PC-9 (cell line): ENCODE measurements around the gene PPP1R13L. TPM values are rescaled to one million over a fixed set of nuclear protein-coding genes. Genes with fewer than 3 reads are reported as not detected.

Source experiments
- BruUV-seq: library from RNA; stranded (reverse); fragments of 400-500 nt; replicated peaks from 2 replicates; lab custom pipeline; 2021; lab: Mats Ljungman, UMichigan
- CTCF ChIA-PET: fragments of 300-600 bp; sonication (Branson Sonifier 250); formaldehyde crosslinking; loops from one replicate; lab custom pipeline; 2022; ENCODE audit warnings: antibody characterized with exemption; lab: Charles Lee
- POLR2A ChIA-PET: fragments of 300-600 bp; sonication (Branson Sonifier 250); formaldehyde crosslinking; loops from one replicate; lab custom pipeline; 2022; ENCODE audit warnings: antibody characterized with exemption; ENCODE audit not compliant: unreplicated experiment; lab: Charles Lee
- DNase-seq, 2 experiments: peaks; one replicate each; pipeline versions ENCODE4 v3.0.0 to v3.0.0-alpha.2; 2015 to 2022; ENCODE audit warnings: mixed read lengths in 1 of 2
- H2AFZ ChIP-seq: fragments of 200-600 bp; sonication (generic); 2 replicates; pipeline ENCODE4 v1.8.1; 2017; ENCODE audit warnings: antibody characterized with exemption
- H3F3A ChIP-seq: fragments of 200-600 bp; sonication (generic); 2 replicates; pipeline ENCODE4 v1.8.1; 2017; ENCODE audit warnings: antibody characterized with exemption, mild to moderate bottlenecking, low read depth; ENCODE audit not compliant: insufficient read depth
- H3K27ac ChIP-seq: fragments of 200-600 bp; sonication (generic); 2 replicates; pipeline ENCODE4 v1.6.1; 2016; ENCODE audit warnings: mixed run types
- H3K27me3 ChIP-seq: fragments of 200-600 bp; sonication (generic); 2 replicates; pipeline ENCODE4 v1.6.1; 2016; ENCODE audit warnings: low read depth, mixed run types; ENCODE audit not compliant: insufficient read depth
- H3K36me3 ChIP-seq: fragments of 200-600 bp; sonication (generic); 2 replicates; pipeline ENCODE4 v1.6.1; 2016; ENCODE audit warnings: low read depth, mixed run types
- H3K4me1 ChIP-seq: fragments of 200-600 bp; sonication (generic); replicated peaks from 2 replicates; pipeline ENCODE4 v1.6.1; 2016; ENCODE audit warnings: mixed run types; ENCODE audit not compliant: insufficient read depth
- H3K4me2 ChIP-seq: fragments of 200-600 bp; sonication (generic); 2 replicates; pipeline ENCODE4 v1.6.1; 2017; ENCODE audit warnings: mixed run types
- H3K4me3 ChIP-seq: fragments of 200-600 bp; sonication (generic); 2 replicates; pipeline ENCODE4 v1.6.1; 2016; ENCODE audit warnings: mixed run types
- H3K79me2 ChIP-seq: fragments of 200-600 bp; sonication (generic); 2 replicates; pipeline ENCODE4 v1.6.1; 2017; ENCODE audit warnings: low read depth, mixed run types
- H3K9me2 ChIP-seq: fragments of 200-600 bp; sonication (generic); 2 replicates; pipeline ENCODE4 v1.8.1; 2017; ENCODE audit warnings: mild to moderate bottlenecking; ENCODE audit not compliant: insufficient read depth
- H3K9me3 ChIP-seq: fragments of 200-600 bp; sonication (generic); 2 replicates; pipeline ENCODE4 v1.8.1; 2016; ENCODE audit warnings: low read depth; ENCODE audit not compliant: insufficient read depth
- H4K20me1 ChIP-seq: fragments of 200-600 bp; sonication (generic); 2 replicates; pipeline ENCODE4 v1.8.1; 2017; ENCODE audit not compliant: insufficient read depth
- EZH2 ChIP-seq: fragments of 200-600 bp; sonication (generic); IDR thresholded peaks from 2 replicates; pipeline ENCODE4 v1.8.0; 2017; ENCODE audit warnings: antibody characterized with exemption, low read depth
- intact Hi-C: fragments of 100-400 bp; cut with micrococcal nuclease; formaldehyde crosslinking; loops from one replicate; pipeline ENCODE4 v1.10.0; 2022; ENCODE audit not compliant: unreplicated experiment
- total RNA-seq: library from RNA; stranded (reverse); gene quantifications from 2 replicates; pipeline ENCODE4 v1.2.3, GENCODE V29; 2021
- TF ChIP-seq, protein P1 (sequence below): fragments of 200-600 bp; sonication (generic); conservative IDR thresholded peaks from 2 replicates; pipeline ENCODE4 v1.6.1; 2017; ENCODE audit warnings: mixed run types, antibody characterized with exemption, mild to moderate bottlenecking, moderate library complexity

Gene PPP1R13L
- total RNA-seq, 1 experiment from 2014 or later = 121 TPM

DNA sequence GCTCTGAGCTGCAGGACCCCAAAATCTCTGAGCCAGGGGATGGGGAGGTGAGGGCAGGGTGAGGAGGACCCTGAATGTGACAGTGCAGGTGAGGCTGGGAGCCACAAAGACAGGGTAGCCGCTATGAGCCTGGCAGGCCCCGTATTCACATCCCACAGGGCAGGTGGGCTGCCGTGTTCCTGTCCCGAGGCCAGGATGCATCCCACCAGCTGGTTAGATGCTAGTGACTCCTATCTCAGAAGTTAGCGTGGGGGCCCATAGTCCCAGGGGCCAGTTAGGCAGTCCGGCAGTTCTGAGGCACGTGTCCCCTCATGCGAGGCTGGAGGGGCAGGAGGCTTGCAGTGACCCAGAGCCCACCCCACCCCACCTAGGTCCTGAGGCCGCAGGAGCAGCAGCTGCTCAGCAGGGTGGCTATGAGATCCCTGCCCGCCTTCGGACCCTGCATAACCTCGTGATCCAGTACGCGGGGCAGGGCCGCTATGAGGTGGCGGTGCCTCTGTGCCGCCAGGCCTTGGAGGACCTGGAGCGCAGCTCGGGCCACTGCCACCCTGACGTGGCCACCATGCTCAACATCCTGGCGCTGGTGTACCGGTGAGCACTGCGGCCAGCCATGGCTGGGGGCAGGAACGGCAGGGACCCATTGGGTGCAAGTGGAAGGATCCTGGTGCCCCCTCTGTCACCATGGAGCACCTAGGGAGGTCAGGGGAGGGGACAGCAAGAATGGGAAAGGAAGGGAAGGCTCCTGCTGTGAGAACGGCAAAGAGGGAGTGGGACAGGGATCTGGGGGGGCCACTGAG lies 57.1 kb downstream of the PPP1R13L start:
- Histone ChIP-seq H2AFZ (no peak overlapping the region), H3K4me1 (no peaks in the 10 kb centered on the region), H3K4me3 (no peak overlapping the region), H4K20me1 (no peaks in the 10 kb centered on the region), H3K27me3 (no peaks in the 10 kb centered on the region), H3K4me2 (no peak overlapping the region), H3K9me2 (no peaks in the 10 kb centered on the region), H3K36me3 (no peaks in the 10 kb centered on the region), H3K79me2 (no peaks in the 10 kb centered on the region), H3K27ac (no peak overlapping the region), H3F3A (peaks cover 7% of the 10 kb centered on the region; the same call in 1 of the 2 replicates), H3K9me3 (no peaks in the 10 kb centered on the region)
- DNase-seq = no peak
- CTCF ChIA-PET = no interaction called here
- POLR2A ChIA-PET = no interaction called here
- BruUV-seq = no TSS peak
- TF ChIP-seq, protein P1, sequence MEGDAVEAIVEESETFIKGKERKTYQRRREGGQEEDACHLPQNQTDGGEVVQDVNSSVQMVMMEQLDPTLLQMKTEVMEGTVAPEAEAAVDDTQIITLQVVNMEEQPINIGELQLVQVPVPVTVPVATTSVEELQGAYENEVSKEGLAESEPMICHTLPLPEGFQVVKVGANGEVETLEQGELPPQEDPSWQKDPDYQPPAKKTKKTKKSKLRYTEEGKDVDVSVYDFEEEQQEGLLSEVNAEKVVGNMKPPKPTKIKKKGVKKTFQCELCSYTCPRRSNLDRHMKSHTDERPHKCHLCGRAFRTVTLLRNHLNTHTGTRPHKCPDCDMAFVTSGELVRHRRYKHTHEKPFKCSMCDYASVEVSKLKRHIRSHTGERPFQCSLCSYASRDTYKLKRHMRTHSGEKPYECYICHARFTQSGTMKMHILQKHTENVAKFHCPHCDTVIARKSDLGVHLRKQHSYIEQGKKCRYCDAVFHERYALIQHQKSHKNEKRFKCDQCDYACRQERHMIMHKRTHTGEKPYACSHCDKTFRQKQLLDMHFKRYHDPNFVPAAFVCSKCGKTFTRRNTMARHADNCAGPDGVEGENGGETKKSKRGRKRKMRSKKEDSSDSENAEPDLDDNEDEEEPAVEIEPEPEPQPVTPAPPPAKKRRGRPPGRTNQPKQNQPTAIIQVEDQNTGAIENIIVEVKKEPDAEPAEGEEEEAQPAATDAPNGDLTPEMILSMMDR = no peak
- no peak for TF ChIP-seq EZH2
- intact Hi-C loops = no loop called here

DNA sequence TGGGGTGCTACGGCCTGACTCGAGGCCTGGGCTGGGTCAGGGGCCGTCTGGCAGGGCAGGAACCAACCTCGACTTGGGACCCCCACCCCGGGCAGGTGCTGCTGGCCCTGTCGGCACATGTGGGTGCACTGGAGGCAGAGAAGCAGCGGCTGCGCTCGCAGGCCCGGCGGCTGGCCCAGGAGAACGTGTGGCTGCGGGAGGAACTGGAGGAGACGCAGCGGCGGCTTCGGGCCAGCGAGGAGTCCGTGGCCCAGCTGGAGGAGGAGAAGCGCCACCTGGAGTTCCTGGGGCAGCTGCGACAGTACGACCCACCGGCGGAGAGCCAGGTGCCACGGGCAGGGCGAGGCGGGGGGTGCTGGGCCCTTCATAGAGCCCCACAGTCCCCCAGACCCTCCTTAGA lies 58.4 kb downstream of the PPP1R13L start:
- Histone ChIP-seq H3F3A (peaks cover 8% of the 10 kb centered on the region; the same call in 1 of the 2 replicates), H3K36me3 (no peaks in the 10 kb centered on the region), H3K4me3 (no peak overlapping the region), H3K4me1 (no peaks in the 10 kb centered on the region), H3K4me2 (no peak overlapping the region), H3K27ac (no peak overlapping the region), H3K27me3 (no peaks in the 10 kb centered on the region), H2AFZ (no peak overlapping the region), H3K9me2 (no peaks in the 10 kb centered on the region), H3K79me2 (no peaks in the 10 kb centered on the region), H4K20me1 (no peaks in the 10 kb centered on the region), H3K9me3 (no peaks in the 10 kb centered on the region)
- no peak for DNase-seq
- CTCF ChIA-PET = no interaction called here
- POLR2A ChIA-PET = no interaction called here
- no TSS peak for BruUV-seq
- intact Hi-C loops = no loop called here
- TF ChIP-seq, protein P1 = no peak
- TF ChIP-seq EZH2 = no peak

GRCh38 chr19:45345506-45345860 lies 59.4 kb downstream of the PPP1R13L start:
- intact Hi-C loops = no loop called here
- CTCF ChIA-PET = no interaction called here
- H3K9me2 ChIP-seq = no peaks in the 10 kb centered on the region
- H3K4me3 ChIP-seq = no peak overlapping the region
- no peak overlapping the region for H3K4me2 ChIP-seq
- H4K20me1 ChIP-seq = no peaks in the 10 kb centered on the region
- H3F3A ChIP-seq = peaks cover 8% of the 10 kb centered on the region; the same call in 1 of the 2 replicates
- no TSS peak for BruUV-seq
- H2AFZ ChIP-seq = no peak overlapping the region
- no peaks in the 10 kb centered on the region for H3K79me2 ChIP-seq
- H3K9me3 ChIP-seq = no peaks in the 10 kb centered on the region
- no peaks in the 10 kb centered on the region for H3K4me1 ChIP-seq
- no peaks in the 10 kb centered on the region for H3K27me3 ChIP-seq
- POLR2A ChIA-PET = no interaction called here
- no peaks in the 10 kb centered on the region for H3K36me3 ChIP-seq
- DNase-seq = no peak
- TF ChIP-seq EZH2 = no peak
- TF ChIP-seq, protein P1 = no peak
- H3K27ac ChIP-seq = no peak overlapping the region
